ENCODE results near the gene MYCN.

DNA sequence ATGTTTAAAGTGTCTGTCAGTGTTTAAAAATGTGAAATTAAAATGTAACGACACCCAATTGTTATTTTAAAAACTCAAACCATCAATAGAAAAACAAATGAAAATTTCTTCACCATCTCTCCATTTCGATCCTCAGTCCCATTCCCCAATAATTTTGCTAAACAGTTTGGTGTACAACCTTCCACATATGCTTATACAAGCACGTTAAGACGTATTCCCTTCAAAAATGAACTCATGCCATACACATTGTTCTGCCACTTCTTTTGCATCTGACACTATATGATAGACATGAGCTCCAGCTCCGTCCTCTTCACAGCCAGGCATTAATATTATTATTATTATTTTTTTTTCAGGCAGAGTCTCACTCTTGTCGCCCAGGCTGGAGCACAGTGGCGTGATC is 14.1 kb upstream of the MYCN start:
- TF ChIP-seq, protein P1, sequence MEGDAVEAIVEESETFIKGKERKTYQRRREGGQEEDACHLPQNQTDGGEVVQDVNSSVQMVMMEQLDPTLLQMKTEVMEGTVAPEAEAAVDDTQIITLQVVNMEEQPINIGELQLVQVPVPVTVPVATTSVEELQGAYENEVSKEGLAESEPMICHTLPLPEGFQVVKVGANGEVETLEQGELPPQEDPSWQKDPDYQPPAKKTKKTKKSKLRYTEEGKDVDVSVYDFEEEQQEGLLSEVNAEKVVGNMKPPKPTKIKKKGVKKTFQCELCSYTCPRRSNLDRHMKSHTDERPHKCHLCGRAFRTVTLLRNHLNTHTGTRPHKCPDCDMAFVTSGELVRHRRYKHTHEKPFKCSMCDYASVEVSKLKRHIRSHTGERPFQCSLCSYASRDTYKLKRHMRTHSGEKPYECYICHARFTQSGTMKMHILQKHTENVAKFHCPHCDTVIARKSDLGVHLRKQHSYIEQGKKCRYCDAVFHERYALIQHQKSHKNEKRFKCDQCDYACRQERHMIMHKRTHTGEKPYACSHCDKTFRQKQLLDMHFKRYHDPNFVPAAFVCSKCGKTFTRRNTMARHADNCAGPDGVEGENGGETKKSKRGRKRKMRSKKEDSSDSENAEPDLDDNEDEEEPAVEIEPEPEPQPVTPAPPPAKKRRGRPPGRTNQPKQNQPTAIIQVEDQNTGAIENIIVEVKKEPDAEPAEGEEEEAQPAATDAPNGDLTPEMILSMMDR (IDR thresholded peaks at IDR 0.05), result no peak
- no peak for TF ChIP-seq ZFX (IDR thresholded peaks at IDR 0.05; ENCODE audit: borderline replicate concordance)
